ENCODE data around the gene MEI1.

The MEI1 gene

DNA sequence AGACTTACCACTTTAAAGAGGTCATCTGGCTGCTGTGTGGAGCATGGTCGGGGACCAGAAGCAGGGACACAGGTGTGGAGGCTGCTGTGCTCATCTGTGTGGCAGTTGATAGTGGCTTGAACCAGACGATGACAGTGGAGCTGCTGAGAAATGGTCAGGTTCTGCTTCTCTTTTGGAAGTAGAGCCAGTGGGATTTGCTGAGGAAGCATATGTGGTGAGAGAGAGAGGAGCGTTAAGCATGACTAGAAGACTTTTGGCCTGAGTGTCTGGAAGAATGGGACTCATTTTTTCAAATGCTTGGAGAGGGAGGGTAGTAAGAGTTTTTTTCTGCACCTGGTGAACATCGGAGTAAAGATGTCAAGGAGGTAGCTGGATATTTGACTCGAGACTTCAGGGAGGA, 121.1 kb downstream of the MEI1 start:
- FAIRE-seq, result no peak
- no peak for DNase-seq (ENCODE audit: insufficient read length, low spot score)
- TF ChIP-seq, protein P1, sequence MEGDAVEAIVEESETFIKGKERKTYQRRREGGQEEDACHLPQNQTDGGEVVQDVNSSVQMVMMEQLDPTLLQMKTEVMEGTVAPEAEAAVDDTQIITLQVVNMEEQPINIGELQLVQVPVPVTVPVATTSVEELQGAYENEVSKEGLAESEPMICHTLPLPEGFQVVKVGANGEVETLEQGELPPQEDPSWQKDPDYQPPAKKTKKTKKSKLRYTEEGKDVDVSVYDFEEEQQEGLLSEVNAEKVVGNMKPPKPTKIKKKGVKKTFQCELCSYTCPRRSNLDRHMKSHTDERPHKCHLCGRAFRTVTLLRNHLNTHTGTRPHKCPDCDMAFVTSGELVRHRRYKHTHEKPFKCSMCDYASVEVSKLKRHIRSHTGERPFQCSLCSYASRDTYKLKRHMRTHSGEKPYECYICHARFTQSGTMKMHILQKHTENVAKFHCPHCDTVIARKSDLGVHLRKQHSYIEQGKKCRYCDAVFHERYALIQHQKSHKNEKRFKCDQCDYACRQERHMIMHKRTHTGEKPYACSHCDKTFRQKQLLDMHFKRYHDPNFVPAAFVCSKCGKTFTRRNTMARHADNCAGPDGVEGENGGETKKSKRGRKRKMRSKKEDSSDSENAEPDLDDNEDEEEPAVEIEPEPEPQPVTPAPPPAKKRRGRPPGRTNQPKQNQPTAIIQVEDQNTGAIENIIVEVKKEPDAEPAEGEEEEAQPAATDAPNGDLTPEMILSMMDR (IDR thresholded peaks at IDR 0.05; ENCODE audit: insufficient read depth, missing control alignments), result no peak

DNA sequence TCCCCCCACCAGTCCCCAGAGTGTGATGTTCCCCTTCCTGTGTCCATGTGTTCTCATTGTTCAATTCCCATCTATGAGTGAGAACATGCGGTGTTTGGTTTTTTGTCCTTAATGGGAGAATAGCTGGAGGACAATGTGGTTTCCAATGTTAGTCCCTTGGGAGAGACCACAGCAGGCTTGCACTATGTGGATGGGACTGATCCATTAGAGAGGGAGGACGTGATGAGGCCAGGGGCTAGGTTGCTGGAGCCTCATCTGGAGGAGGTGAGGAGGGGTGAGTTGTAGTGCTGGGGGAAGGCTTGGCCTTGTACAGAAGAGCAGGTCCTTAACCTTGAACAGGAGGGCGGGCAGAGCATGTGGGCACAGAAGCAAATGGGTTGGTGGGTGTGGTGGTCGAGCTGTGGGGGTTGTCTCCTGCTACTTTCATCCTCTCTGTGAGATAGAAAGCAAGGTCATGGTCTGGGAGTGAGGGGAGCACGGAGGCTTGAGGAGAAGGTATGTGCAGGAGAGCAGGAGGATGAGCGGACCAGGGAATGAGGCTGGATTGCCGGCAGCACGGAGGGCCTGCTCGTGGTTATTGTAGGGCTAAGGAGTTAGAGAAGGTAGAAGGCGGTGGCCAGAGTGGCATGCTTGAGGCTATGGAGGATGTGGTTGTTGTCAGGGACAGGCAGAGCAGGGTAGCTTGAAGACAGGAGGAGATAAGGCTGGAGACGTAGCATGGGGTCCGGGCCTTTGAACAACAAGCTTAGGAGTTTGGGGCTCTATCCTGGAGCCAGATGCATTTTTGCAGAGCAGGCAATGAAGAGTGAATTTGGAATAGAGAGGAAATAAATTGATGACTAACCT, 122.4 kb downstream of the MEI1 start:
- DNase-seq (ENCODE audit: insufficient read length, low spot score), result no peak
- TF ChIP-seq, protein P1 (IDR thresholded peaks at IDR 0.05; ENCODE audit: insufficient read depth, missing control alignments), result no peak
- no peak for FAIRE-seq

DNA sequence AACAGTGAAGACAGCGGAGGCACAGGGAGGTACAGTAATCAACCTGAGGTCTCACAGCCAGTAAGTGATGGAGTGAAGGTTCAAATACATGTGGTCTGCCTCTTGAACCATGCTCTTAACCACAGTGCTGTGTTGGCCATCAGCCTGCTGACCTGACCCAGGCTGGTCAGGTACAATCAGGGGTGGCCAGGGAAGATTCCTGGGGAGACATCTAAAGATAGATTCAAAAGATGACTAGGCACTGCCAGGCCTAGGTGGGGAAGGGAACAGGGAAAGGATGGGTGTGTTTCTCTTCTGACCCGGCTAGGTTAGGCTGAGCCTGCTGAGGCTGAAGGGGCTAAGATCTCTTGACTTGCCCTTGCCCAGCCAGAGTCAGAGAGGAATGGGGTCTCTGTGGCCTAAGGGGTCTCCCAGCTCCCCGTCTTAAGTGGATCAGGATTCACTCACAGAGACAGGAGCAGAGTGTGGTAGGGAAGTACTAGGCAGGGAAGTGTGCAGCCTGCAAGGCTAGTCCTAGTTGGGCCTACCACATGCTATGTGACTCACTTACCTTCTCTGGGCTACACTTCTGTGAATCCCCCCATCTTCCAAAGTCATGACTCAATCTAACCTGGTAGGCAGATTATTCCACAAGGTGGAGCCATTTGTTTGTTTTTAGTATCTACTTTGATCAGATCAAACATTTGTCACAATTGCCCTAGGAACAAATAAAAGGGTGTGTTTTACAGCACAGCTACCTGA, 123.2 kb downstream of the MEI1 start:
- no peak for FAIRE-seq
- no peak for DNase-seq (ENCODE audit: insufficient read length, low spot score)
- TF ChIP-seq, protein P1 (IDR thresholded peaks at IDR 0.05; ENCODE audit: insufficient read depth, missing control alignments), result peak; percentile 61

DNA sequence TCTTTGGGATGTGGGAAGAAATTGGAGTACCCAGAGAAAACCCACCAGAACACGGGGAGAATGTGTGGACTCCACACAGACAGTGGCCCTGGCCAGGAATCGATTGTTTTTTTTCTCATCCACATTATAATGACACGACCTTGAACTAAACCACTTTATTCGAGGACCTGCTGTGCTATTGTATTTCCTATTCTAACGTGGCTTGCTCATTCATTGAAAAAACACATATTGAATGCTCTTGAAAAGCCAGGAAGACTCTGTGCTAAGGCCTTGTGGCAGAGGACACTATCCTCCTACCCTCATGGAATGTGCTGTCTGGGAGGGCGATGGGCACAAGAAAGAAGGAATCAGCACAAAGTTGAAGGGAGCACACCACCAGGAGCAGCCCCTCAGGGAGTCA, 124.5 kb downstream of the MEI1 start:
- DNase-seq (ENCODE audit: insufficient read length, low spot score), result no peak
- TF ChIP-seq, protein P1 (IDR thresholded peaks at IDR 0.05; ENCODE audit: insufficient read depth, missing control alignments), result no peak
- no peak for FAIRE-seq

DNA sequence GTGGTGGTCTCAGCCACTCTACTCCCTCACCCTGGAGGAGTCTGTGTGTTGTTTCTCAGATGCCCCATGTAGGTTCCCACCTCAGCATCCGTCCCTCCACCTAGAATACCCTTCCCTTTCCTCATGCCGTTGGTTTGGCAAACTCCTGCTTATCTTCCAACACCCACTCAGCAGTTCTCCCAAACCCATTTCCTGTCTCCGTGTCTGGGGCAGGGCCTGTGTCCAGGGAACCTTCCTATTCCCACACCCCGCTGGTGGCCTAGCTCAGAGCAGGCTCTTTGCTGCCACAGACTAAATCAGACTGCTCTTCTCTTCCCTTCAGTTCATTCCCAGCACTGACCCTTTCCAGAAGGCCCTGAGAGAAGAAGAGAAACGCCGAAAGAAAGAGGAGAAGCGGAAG, 126.1 kb downstream of the MEI1 start:
- TF ChIP-seq, protein P1 (IDR thresholded peaks at IDR 0.05; ENCODE audit: insufficient read depth, missing control alignments), result no peak
- DNase-seq (ENCODE audit: insufficient read length, low spot score), result no peak
- FAIRE-seq, result no peak

DNA sequence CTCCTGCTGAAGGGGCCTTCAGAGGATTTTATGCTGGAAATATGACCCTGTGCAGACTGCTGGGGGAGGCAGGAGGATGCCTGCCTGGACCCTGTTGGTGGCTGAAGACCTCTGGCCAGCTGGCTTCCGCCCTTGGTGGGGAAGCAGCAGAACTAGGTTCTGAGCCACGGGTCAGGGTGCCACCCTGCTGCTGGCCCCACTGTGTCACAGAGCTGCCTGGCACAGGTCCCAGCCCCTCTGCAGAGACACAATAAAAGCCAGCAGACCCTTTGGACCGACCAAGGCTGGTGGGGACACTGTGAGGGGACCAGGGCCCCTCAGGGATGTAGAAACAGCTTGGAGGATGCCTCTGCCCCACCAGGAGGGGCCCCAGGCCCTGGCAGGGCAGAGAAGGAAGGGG, 126.7 kb downstream of the MEI1 start:
- TF ChIP-seq, protein P1 (IDR thresholded peaks at IDR 0.05; ENCODE audit: insufficient read depth, missing control alignments), result no peak
- DNase-seq (ENCODE audit: insufficient read length, low spot score) (no peak), FAIRE-seq (no peak)
